Neuronal stem cell (in vitro differentiated cells): ENCODE results near the gene CDK5.

Source experiments
- DNase-seq: peaks from one replicate; pipeline ENCODE4 v3.0.0-alpha.2; 2013; ENCODE audit warnings: low spot score
- H2AFZ ChIP-seq: one replicate; pipeline ENCODE4 v1.6.1; 2013; ENCODE audit warnings: mild to moderate bottlenecking, low read length, inconsistent platforms
- H2AK5ac ChIP-seq: 2 replicates; pipeline ENCODE4 v1.6.1; 2013; ENCODE audit warnings: low read depth, mild to moderate bottlenecking, inconsistent platforms, low read length, moderate library complexity, mixed read lengths
- H2BK120ac ChIP-seq: 2 replicates; pipeline ENCODE4 v1.6.1; 2013; ENCODE audit warnings: low read depth, mild to moderate bottlenecking, inconsistent platforms, low read length, moderate library complexity, mixed read lengths
- H2BK12ac ChIP-seq: one replicate; pipeline ENCODE4 v1.6.1; 2013; ENCODE audit warnings: low read length, inconsistent platforms
- H2BK15ac ChIP-seq: 2 replicates; pipeline ENCODE4 v1.6.1; 2013; ENCODE audit warnings: mild to moderate bottlenecking, low read length, inconsistent platforms, mixed read lengths
- H2BK5ac ChIP-seq: one replicate; pipeline ENCODE4 v1.6.1; 2013; ENCODE audit warnings: inconsistent platforms, mild to moderate bottlenecking, low read length, moderate library complexity
- H3K14ac ChIP-seq: one replicate; pipeline ENCODE4 v1.6.1; 2013; ENCODE audit warnings: low read length, inconsistent platforms
- H3K18ac ChIP-seq: 2 replicates; pipeline ENCODE4 v1.6.1; 2013; ENCODE audit warnings: low read length, inconsistent platforms
- H3K23ac ChIP-seq: 2 replicates; pipeline ENCODE4 v1.6.1; 2013; ENCODE audit warnings: low read depth, mild to moderate bottlenecking, mixed read lengths, low read length, inconsistent platforms; ENCODE audit not compliant: poor library complexity
- H3K27ac ChIP-seq: replicated peaks from 3 replicates; pipeline ENCODE4 v1.5.1; 2013; ENCODE audit warnings: low read length, inconsistent platforms
- H3K27me3 ChIP-seq, 3 experiments: 2 replicates each; pipeline ENCODE4 v1.6.1; 2013; ENCODE audit warnings: low read length in 3 of 3, mild to moderate bottlenecking in 2 of 3, inconsistent platforms in 1 of 3, low read depth in 1 of 3, mixed read lengths in 1 of 3, moderate library complexity in 1 of 3; ENCODE audit not compliant: control insufficient read depth in 3 of 3, insufficient read depth in 3 of 3
- H3K36me3 ChIP-seq, 2 donors: replicated peaks in 1 of 2; 2 replicates each; pipeline ENCODE4 v1.6.1; 2013; ENCODE audit warnings: low read length in 2 of 2; ENCODE audit not compliant: control insufficient read depth in 2 of 2, insufficient read depth in 2 of 2
- H3K4ac ChIP-seq: 2 replicates; pipeline ENCODE4 v1.6.1; 2013; ENCODE audit warnings: inconsistent platforms, mild to moderate bottlenecking, low read length, moderate library complexity
- H3K4me1 ChIP-seq, 2 donors: 1 replicate in 1 of 2; 2 replicates in 1 of 2; pipeline ENCODE4 v1.6.1; 2013; ENCODE audit warnings: low read length in 2 of 2, low read depth in 1 of 2; ENCODE audit not compliant: control insufficient read depth in 2 of 2, insufficient read depth in 1 of 2
- H3K4me2 ChIP-seq: one replicate; pipeline ENCODE4 v1.6.1; 2013; ENCODE audit warnings: mild to moderate bottlenecking, low read length, inconsistent platforms; ENCODE audit not compliant: insufficient read depth, poor library complexity, severe bottlenecking
- H3K4me3 ChIP-seq, 2 donors: 2 replicates each; pipeline ENCODE4 v1.5.1; 2013; ENCODE audit warnings: low read length in 2 of 2, mild to moderate bottlenecking in 2 of 2, inconsistent platforms in 1 of 2, moderate library complexity in 1 of 2
- H3K79me1 ChIP-seq: one replicate; pipeline ENCODE4 v1.6.1; 2013; ENCODE audit warnings: low read depth, mild to moderate bottlenecking, inconsistent platforms, low read length, moderate library complexity
- H3K9ac ChIP-seq: one replicate; pipeline ENCODE4 v1.6.1; 2013; ENCODE audit warnings: mild to moderate bottlenecking, low read depth, low read length, inconsistent platforms; ENCODE audit not compliant: poor library complexity
- H3K9me3 ChIP-seq, 2 donors: replicated peaks in 1 of 2; 2 replicates each; pipeline versions ENCODE3 to v1.6.1; 2013; ENCODE audit warnings: low read length in 2 of 2, mild to moderate bottlenecking in 2 of 2, inconsistent platforms in 1 of 2, low read depth in 1 of 2, mixed read lengths in 1 of 2, moderate library complexity in 1 of 2; ENCODE audit not compliant: control insufficient read depth in 2 of 2, insufficient read depth in 1 of 2
- H4K8ac ChIP-seq: one replicate; pipeline ENCODE4 v1.6.1; 2013; ENCODE audit warnings: low read depth, mild to moderate bottlenecking, inconsistent platforms, low read length, moderate library complexity
- H4K91ac ChIP-seq: one replicate; pipeline ENCODE4 v1.6.1; 2013; ENCODE audit warnings: low read length, low read depth, mild to moderate bottlenecking, inconsistent platforms; ENCODE audit not compliant: poor library complexity
- WGBS, 2 donors: extraction: QIAGEN DNeasy Blood & Tissue Kit; methylation state at CpG; one replicate each; pipeline ENCODE4 v1.1.7; 2013; ENCODE audit warnings: missing lambda C conversion rate in 2 of 2, mixed read lengths in 1 of 2; ENCODE audit not compliant: insufficient read length in 2 of 2, insufficient replicate concordance in 1 of 2; ENCODE audit errors: extremely low coverage in 2 of 2; 5-methylcytosine and 5-hydroxymethylcytosine counted together

Gene CDK5

DNA sequence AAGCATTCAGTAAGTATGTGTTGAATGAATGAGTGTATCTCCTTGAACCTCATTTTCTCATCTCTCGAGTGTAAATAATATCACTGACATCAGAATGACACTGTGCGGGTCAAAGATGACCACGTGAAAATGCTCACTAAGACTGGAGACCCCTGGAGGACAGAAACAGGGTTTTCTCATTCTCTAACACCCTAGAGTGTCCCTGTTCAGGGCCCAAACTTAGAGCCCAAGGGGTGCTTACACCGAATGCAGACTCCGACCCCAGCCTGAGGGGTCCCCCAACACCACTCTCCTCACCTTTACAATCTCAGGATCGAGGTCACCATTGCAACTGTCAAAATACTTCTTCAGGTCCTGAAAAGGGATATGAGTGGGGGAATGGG, 1.4 kb downstream of the CDK5 start:
- Histone ChIP-seq H3K79me1 (peaks cover 3% of the 10 kb centered on the region), H3K4me3 (no peak overlapping the region)

DNA sequence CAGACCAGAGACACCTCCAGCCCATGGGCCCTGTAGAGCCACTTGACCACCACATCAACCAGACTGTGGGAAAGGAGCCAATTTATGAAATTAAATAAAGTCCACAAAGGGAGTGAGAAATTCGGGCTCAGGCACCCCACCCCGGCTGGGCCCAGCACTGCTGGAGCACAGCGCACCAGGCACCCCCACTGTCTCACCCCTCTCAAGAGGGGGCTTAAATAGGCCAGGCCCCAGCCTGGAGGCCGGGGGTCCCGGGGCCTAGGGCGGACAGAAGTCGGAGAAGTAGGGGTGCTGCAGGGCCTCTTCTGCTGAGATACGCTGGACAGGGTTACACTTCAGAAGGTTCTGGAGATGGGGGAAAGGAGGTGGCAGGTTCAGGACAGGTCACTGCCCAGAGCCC, 3.9 kb downstream of the CDK5 start:
- Histone ChIP-seq H2BK5ac (peak overlapping the region; percentile 28), H3K9ac (no peak overlapping the region), H2BK15ac (no peak overlapping the region), H3K36me3 (peaks cover 3 to 4% of the 10 kb centered on the region in 2 donors), H2AK5ac (no peak overlapping the region), H3K4me3 (no peak overlapping the region), H3K4me2 (no peak overlapping the region), H2BK12ac (no peak overlapping the region), H3K4me1 (peaks cover 10% of the 10 kb centered on the region in 2 donors), H3K4ac (no peak overlapping the region), H3K18ac (no peak overlapping the region), H4K91ac (no peak overlapping the region), H2AFZ (no peak overlapping the region), H3K14ac (no peak overlapping the region), H3K79me1 (peaks cover 1% of the 10 kb centered on the region), H3K23ac (no peak overlapping the region), H3K9me3 (peaks cover 0 to 2% of the 10 kb centered on the region in 2 donors), H3K27ac (no peak overlapping the region), H4K8ac (no peak overlapping the region), H2BK120ac (no peak overlapping the region), H3K27me3 (peaks cover 0 to 43% (median 6%) of the 10 kb centered on the region in 3 experiments)
- DNase-seq: no peak
- no CpG with 5 or more reads among the region's 8 CpGs for WGBS, 2 donors

More for the DNA sequence above, 1.4 kb downstream of the CDK5 start:
- Histone ChIP-seq H3K36me3 (peaks cover 3 to 4% of the 10 kb centered on the region in 2 donors), H2AFZ (no peak overlapping the region), H3K18ac (no peak overlapping the region), H3K4me2 (no peak overlapping the region), H3K14ac (no peak overlapping the region), H3K27ac (no peak overlapping the region), H4K8ac (no peak overlapping the region), H4K91ac (no peak overlapping the region), H2BK15ac (no peak overlapping the region), H2AK5ac (no peak overlapping the region), H3K4me1 (peaks cover 22 to 23% of the 10 kb centered on the region in 2 donors), H3K23ac (no peak overlapping the region), H3K4ac (no peak overlapping the region), H2BK120ac (no peak overlapping the region), H3K9ac (no peak overlapping the region), H3K27me3 (peaks cover 0 to 31% (median 0%) of the 10 kb centered on the region in 3 experiments), H2BK5ac (no peak overlapping the region), H2BK12ac (no peak overlapping the region), H3K9me3 (peaks cover 0 to 2% of the 10 kb centered on the region in 2 donors)
- DNase-seq: no peak
- WGBS, 2 donors: no CpG with 5 or more reads among the region's 6 CpGs

DNA sequence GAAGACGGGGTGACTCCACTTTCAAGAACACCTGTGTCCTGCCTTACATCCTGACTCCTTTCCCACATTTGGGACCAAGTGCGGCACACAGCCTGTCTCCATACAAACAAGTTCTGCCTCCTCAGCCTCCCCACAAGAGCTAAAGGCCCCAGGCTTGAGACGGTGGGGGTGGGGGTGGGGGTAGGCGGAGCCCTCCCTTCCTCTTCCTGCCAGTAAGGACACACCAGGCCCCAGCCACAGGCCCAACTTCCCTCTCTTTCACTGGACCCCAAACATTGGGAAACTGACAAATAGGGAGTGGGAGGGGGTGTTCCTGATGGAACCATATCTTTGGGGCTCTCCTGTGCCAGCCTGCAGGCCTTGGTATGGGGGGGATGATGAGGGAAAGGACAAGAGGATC, 4.6 kb downstream of the CDK5 start:
- no peak overlapping the region for H4K91ac ChIP-seq
- H3K4ac ChIP-seq: no peak overlapping the region
- H3K14ac ChIP-seq: no peak overlapping the region
- no peak overlapping the region for H3K18ac ChIP-seq
- no peak overlapping the region for H3K9ac ChIP-seq
- no peak overlapping the region for H2AFZ ChIP-seq
- H4K8ac ChIP-seq: no peak overlapping the region
- no peak overlapping the region for H3K4me3 ChIP-seq
- peak overlapping the region; percentile 28 for H2BK5ac ChIP-seq
- DNase-seq: no peak
- H3K36me3 ChIP-seq: peaks cover 3 to 4% of the 10 kb centered on the region in 2 donors
- no CpG with 5 or more reads among the region's 4 CpGs for WGBS, 2 donors
- H3K23ac ChIP-seq: no peak overlapping the region
- no peak overlapping the region for H3K4me2 ChIP-seq
- H2BK120ac ChIP-seq: no peak overlapping the region
- peaks cover 0 to 43% (median 6%) of the 10 kb centered on the region in 3 experiments for H3K27me3 ChIP-seq
- H3K4me1 ChIP-seq: peaks cover 4 to 8% of the 10 kb centered on the region in 2 donors
- H2BK15ac ChIP-seq: no peak overlapping the region
- H3K9me3 ChIP-seq: peaks cover 0 to 2% of the 10 kb centered on the region in 2 donors
- no peak overlapping the region for H2AK5ac ChIP-seq
- H3K79me1 ChIP-seq: peaks cover 1% of the 10 kb centered on the region
- H3K27ac ChIP-seq: no peak overlapping the region
- no peak overlapping the region for H2BK12ac ChIP-seq

DNA sequence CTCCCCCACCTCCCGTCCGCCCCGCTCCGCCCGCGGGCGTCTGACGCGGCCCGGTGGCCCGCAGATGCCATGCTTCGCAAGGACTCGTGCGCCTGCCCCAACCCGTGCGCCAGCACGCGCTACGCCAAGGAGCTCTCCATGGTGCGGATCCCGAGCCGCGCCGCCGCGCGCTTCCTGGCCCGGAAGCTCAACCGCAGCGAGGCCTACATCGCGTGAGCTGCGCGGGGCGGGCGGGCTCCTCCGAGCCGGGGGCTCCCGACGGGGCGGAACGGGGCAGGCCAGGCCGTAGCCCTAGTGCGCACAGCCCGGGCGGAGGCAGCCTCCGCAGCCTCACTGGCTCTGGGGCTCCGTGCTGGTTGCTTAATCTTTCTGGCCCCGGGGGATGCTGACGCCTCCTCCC, 6.6 kb downstream of the CDK5 start:
- Histone ChIP-seq H3K4ac (no peak overlapping the region), H2BK12ac (no peak overlapping the region), H3K14ac (no peak overlapping the region), H2BK5ac (no peak overlapping the region), H3K4me1 (peaks cover 0 to 2% of the 10 kb centered on the region in 2 donors), H2BK15ac (no peak overlapping the region), H3K4me3 (no peak overlapping the region), H4K8ac (no peak overlapping the region), H2BK120ac (no peak overlapping the region), H3K27me3 (peaks cover 0 to 32% (median 6%) of the 10 kb centered on the region in 3 experiments), H4K91ac (no peak overlapping the region), H3K9ac (no peak overlapping the region), H3K4me2 (peak overlapping the region; percentile 40), H3K9me3 (peaks cover 0 to 2% of the 10 kb centered on the region in 2 donors), H3K27ac (no peak overlapping the region), H3K36me3 (peaks cover 6 to 7% of the 10 kb centered on the region in 2 donors), H3K23ac (peak overlapping the region; percentile 73), H2AFZ (no peak overlapping the region), H2AK5ac (no peak overlapping the region), H3K18ac (peak overlapping the region; percentile 57), H3K79me1 (peaks cover 1% of the 10 kb centered on the region)
- DNase-seq: peak; percentile 78
- no CpG with 5 or more reads among the region's 50 CpGs for WGBS, 2 donors
